H1 (cell line): ENCODE measurements around the gene ATP8B3. TPM values are rescaled to one million over a fixed set of nuclear protein-coding genes. Genes with fewer than 3 reads are reported as not detected.

ENCODE experiments used
- CTCF ChIA-PET: fragments of 300-600 bp; sonication (Branson Sonifier 250); formaldehyde crosslinking; loops from one replicate; lab custom pipeline; 2021; ENCODE audit not compliant: partially characterized antibody; lab: Charles Lee
- POLR2A ChIA-PET: fragments of 300-600 bp; sonication (Branson Sonifier 250); formaldehyde crosslinking; loops from one replicate; lab custom pipeline; 2021; ENCODE audit warnings: inconsistent platforms; ENCODE audit not compliant: partially characterized antibody; lab: Charles Lee
- DNase-seq, 2 experiments: peaks; one replicate each; pipeline versions ENCODE4 v3.0.0 to v3.0.0-alpha.2; 2010 to 2022; ENCODE audit warnings: low spot score in 2 of 2, low read depth in 1 of 2, mixed read lengths in 1 of 2
- FAIRE-seq: peaks from 2 replicates; lab custom pipeline; 2011; peaks lifted over from hg19 to GRCh38; lab: Jason Lieb, UNC
- H2AFZ ChIP-seq: 2 replicates; pipeline ENCODE4 v1.8.1; 2012; ENCODE audit warnings: low read length, inconsistent platforms
- H2AK5ac ChIP-seq: 2 replicates; pipeline ENCODE4 v1.6.1; 2013; ENCODE audit warnings: low read depth, low read length
- H2BK120ac ChIP-seq: replicated peaks from 2 replicates; pipeline ENCODE3; 2013; ENCODE audit warnings: low read depth, low read length, inconsistent platforms
- H2BK12ac ChIP-seq: 2 replicates; pipeline ENCODE4 v1.6.1; 2013; ENCODE audit warnings: low read depth, low read length
- H2BK15ac ChIP-seq: 2 replicates; pipeline ENCODE4 v1.6.1; 2013; ENCODE audit warnings: low read length
- H2BK20ac ChIP-seq: 2 replicates; pipeline ENCODE4 v1.6.1; 2013; ENCODE audit warnings: low read length
- H2BK5ac ChIP-seq: 2 replicates; pipeline ENCODE4 v1.6.1; 2013; ENCODE audit warnings: low read depth, low read length
- H3K14ac ChIP-seq: 2 replicates; pipeline ENCODE4 v1.6.1; 2013; ENCODE audit warnings: inconsistent platforms; ENCODE audit not compliant: insufficient read length
- H3K18ac ChIP-seq: 2 replicates; pipeline ENCODE4 v1.6.1; 2013; ENCODE audit warnings: low read length; ENCODE audit errors: extremely low read depth
- H3K23ac ChIP-seq: 2 replicates; pipeline ENCODE4 v1.6.1; 2013; ENCODE audit warnings: inconsistent platforms; ENCODE audit not compliant: insufficient read length
- H3K23me2 ChIP-seq: 2 replicates; pipeline ENCODE4 v1.6.1; 2013; ENCODE audit warnings: low read depth, low read length
- H3K27ac ChIP-seq: 2 replicates; pipeline ENCODE4 v1.6.1; 2011; ENCODE audit warnings: low read depth, low read length, inconsistent platforms
- H3K27me3 ChIP-seq, 4 experiments: replicated peaks in 1 of 4; 1 replicate in 1 of 4; 2 replicates in 3 of 4; pipeline versions ENCODE4 v1.6.1 to v1.8.1; 2011 to 2013; ENCODE audit warnings: low read length in 3 of 4, mild to moderate bottlenecking in 3 of 4, inconsistent platforms in 2 of 4, mixed read lengths in 2 of 4, moderate library complexity in 1 of 4; ENCODE audit not compliant: control insufficient read depth in 3 of 4, insufficient read depth in 3 of 4; ENCODE audit errors: extremely low read depth in 1 of 4
- H3K36me3 ChIP-seq, 4 experiments: 2 replicates each; pipeline versions ENCODE4 v1.6.1 to v1.8.1; 2011 to 2013; ENCODE audit warnings: mild to moderate bottlenecking in 4 of 4, low read length in 3 of 4, moderate library complexity in 2 of 4, control low read depth in 1 of 4, inconsistent platforms in 1 of 4; ENCODE audit not compliant: insufficient read depth in 4 of 4, control insufficient read depth in 2 of 4
- H3K4ac ChIP-seq: replicated peaks from 2 replicates; pipeline ENCODE3; 2013; ENCODE audit warnings: low read length, low read depth, mixed read lengths, inconsistent platforms; ENCODE audit not compliant: insufficient read length
- H3K4me1 ChIP-seq, 4 experiments: replicated peaks in 1 of 4; 1 replicate in 1 of 4; 2 replicates in 3 of 4; pipeline versions ENCODE4 v1.6.1 to v1.8.1; 2011 to 2013; ENCODE audit warnings: low read length in 3 of 4, inconsistent platforms in 2 of 4, mixed read lengths in 1 of 4; ENCODE audit not compliant: insufficient read depth in 4 of 4, control insufficient read depth in 3 of 4
- H3K4me2 ChIP-seq, 2 experiments: 2 replicates each; pipeline versions ENCODE4 v1.6.1 to v1.8.1; 2011 to 2013; ENCODE audit warnings: low read depth in 2 of 2, low read length in 2 of 2, control low read depth in 1 of 2, inconsistent platforms in 1 of 2, mild to moderate bottlenecking in 1 of 2; ENCODE audit not compliant: insufficient read depth in 1 of 2
- H3K4me3 ChIP-seq, 4 experiments: fragments of 200-600, 300-600 bp in 1 of 4; sonication (generic), shearing (Covaris generic), sonication (Bioruptor Twin) in 1 of 4; 2 replicates each; pipeline versions ENCODE4 v1.5.1 to v1.8.1; 2011 to 2016; ENCODE audit warnings: low read length in 4 of 4, low read depth in 3 of 4, control low read depth in 2 of 4, inconsistent platforms in 2 of 4, mild to moderate bottlenecking in 2 of 4, mixed read lengths in 1 of 4, moderate library complexity in 1 of 4; ENCODE audit not compliant: insufficient read depth in 2 of 4; ENCODE audit errors: extremely low read depth in 1 of 4
- H3K56ac ChIP-seq: replicated peaks from 2 replicates; pipeline ENCODE3; 2013; ENCODE audit warnings: low read depth, mild to moderate bottlenecking, mixed read lengths, low read length, inconsistent platforms; ENCODE audit not compliant: insufficient read length
- H3K79me1 ChIP-seq: 2 replicates; pipeline ENCODE4 v1.6.1; 2013; ENCODE audit warnings: low read depth, low read length, control low read depth
- H3K79me2 ChIP-seq, 2 experiments: 2 replicates each; pipeline versions ENCODE4 v1.6.1 to v1.8.1; 2012 to 2013; ENCODE audit warnings: low read length in 2 of 2, mild to moderate bottlenecking in 2 of 2, inconsistent platforms in 1 of 2; ENCODE audit not compliant: insufficient read depth in 2 of 2, control insufficient read depth in 1 of 2
- H3K9ac ChIP-seq, 4 experiments: replicated peaks in 1 of 4; 1 replicate in 1 of 4; 2 replicates in 3 of 4; pipeline versions ENCODE4 v1.6.1 to v1.8.1; 2011 to 2013; ENCODE audit warnings: low read depth in 3 of 4, low read length in 3 of 4, control low read depth in 2 of 4, mild to moderate bottlenecking in 2 of 4, moderate library complexity in 2 of 4, inconsistent platforms in 1 of 4; ENCODE audit errors: extremely low read depth in 1 of 4
- H3K9me3 ChIP-seq, 2 experiments: 2 replicates each; pipeline versions ENCODE4 v1.6.1 to v1.8.1; 2012 to 2013; ENCODE audit warnings: mild to moderate bottlenecking in 2 of 2, moderate library complexity in 2 of 2, control low read depth in 1 of 2, inconsistent platforms in 1 of 2, low read depth in 1 of 2, low read length in 1 of 2, mixed read lengths in 1 of 2; ENCODE audit not compliant: insufficient read depth in 2 of 2
- H4K20me1 ChIP-seq, 2 experiments: replicated peaks in 1 of 2; 2 replicates each; pipeline versions ENCODE3 to v1.8.1; 2011 to 2013; ENCODE audit warnings: inconsistent platforms in 2 of 2, low read length in 2 of 2, mild to moderate bottlenecking in 1 of 2; ENCODE audit not compliant: insufficient read depth in 2 of 2, control insufficient read depth in 1 of 2
- H4K5ac ChIP-seq: 2 replicates; pipeline ENCODE4 v1.6.1; 2013; ENCODE audit warnings: low read length, low read depth, mixed read lengths, inconsistent platforms; ENCODE audit not compliant: insufficient read length
- H4K8ac ChIP-seq: 2 replicates; pipeline ENCODE4 v1.8.0; 2013; ENCODE audit warnings: mild to moderate bottlenecking, moderate library complexity, low read length, inconsistent platforms; ENCODE audit not compliant: insufficient read depth; ENCODE audit errors: extremely low read depth
- H4K91ac ChIP-seq: replicated peaks from 2 replicates; pipeline ENCODE3; 2013; ENCODE audit warnings: low read length, mixed read lengths, inconsistent platforms; ENCODE audit not compliant: insufficient read length
- CBX8 ChIP-seq: fragments of 300-800, 300-1000 bp; sonication (generic); IDR thresholded peaks from 2 replicates; pipeline ENCODE4 v1.7.1; 2016; ENCODE audit warnings: low read depth, low read length, borderline replicate concordance
- RAD21 ChIP-seq, 2 experiments: IDR thresholded peaks in 1 of 2; conservative IDR thresholded peaks in 1 of 2; 2 replicates each; pipeline ENCODE4 v1.6.1; 2011; ENCODE audit warnings: low read depth in 2 of 2, low read length in 2 of 2, improper control_type of control experiment in 1 of 2, inconsistent platforms in 1 of 2, mild to moderate bottlenecking in 1 of 2, moderate library complexity in 1 of 2
- WGBS, 2 experiments: shearing (Covaris generic) in 1 of 2; methylation state at CpG; one replicate each; pipeline versions ENCODE4 v1.1.6 to v1.1.7; 2013 to 2015; ENCODE audit warnings: low lambda C conversion rate in 2 of 2, mixed read lengths in 2 of 2, inconsistent platforms in 1 of 2, low coverage in 1 of 2, missing lambda C conversion rate in 1 of 2; ENCODE audit not compliant: insufficient replicate concordance in 2 of 2, insufficient coverage in 1 of 2, insufficient read length in 1 of 2; ENCODE audit errors: extremely low coverage in 1 of 2, missing lambda C conversion rate in 1 of 2; 5-methylcytosine and 5-hydroxymethylcytosine counted together
- polyA plus RNA-seq, 7 experiments: library from polyadenylated mRNA; depleted of rRNA in 3 of 7; stranded (reverse) in 5 of 7; unstranded in 2 of 7; fragments of >200 nt in 5 of 7; fragments of 200-250 nt in 2 of 7; gene quantifications; 1 replicate in 5 of 7; 2 replicates in 1 of 7; 4 replicates in 1 of 7; pipeline versions ENCODE4 v1.2.1 to v1.2.3, GENCODE V29; 2011 to 2013; ENCODE audit warnings: missing spikeins in 2 of 7, mixed read lengths in 2 of 7
- total RNA-seq: library from RNA; stranded (reverse); fragmentation: NEBNext Ultra II Directional; extraction: Animal tissue kit (Norgen Biotek cat#: 25700); gene quantifications from 2 replicates; pipeline ENCODE4 v1.2.1, GENCODE V29; 2021
- TF ChIP-seq, protein P1 (sequence below), 3 experiments: IDR thresholded peaks; 1 replicate in 2 of 3; 2 replicates in 1 of 3; pipeline versions ENCODE4 v1.5.1 to v1.6.1; 2011; ENCODE audit warnings: low read length in 3 of 3, mild to moderate bottlenecking in 3 of 3, inconsistent platforms in 2 of 3, low read depth in 1 of 3, moderate library complexity in 1 of 3; ENCODE audit not compliant: insufficient read depth in 1 of 3; ENCODE audit errors: control extremely low read depth in 1 of 3

The ATP8B3 gene
- total and polyA plus RNA-seq, 2 of the 8 experiments (the other 6 are each of a cell fraction or from before 2014, with no cell fraction given) = 4.1 to 9.3 TPM

DNA sequence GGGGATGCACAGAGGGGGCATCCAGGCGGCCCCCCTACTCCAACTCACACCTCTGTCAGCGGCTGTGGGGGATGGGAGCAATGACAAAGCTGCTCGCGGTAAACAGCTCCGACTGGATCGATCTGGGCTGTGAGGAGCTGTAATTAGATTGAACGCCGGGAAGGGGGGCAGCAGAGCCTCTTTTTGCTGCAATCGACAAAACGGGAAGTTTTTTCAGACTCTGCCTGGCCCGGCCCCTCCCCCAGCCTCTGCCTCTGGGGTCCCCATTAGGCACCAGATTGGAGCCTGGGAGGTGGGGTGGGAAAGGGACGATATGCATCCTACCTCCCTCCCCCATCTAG, 42.5 kb downstream of the ATP8B3 start:
- H3K4ac ChIP-seq = no peak overlapping the region
- H3K79me2 ChIP-seq = no peaks in the 10 kb centered on the region
- H3K36me3 ChIP-seq = no peaks in the 10 kb centered on the region
- no peak overlapping the region for H3K27ac ChIP-seq
- peaks cover 36 to 68% (median 60%) of the 10 kb centered on the region in 4 experiments for H3K27me3 ChIP-seq
- no peaks in the 10 kb centered on the region for H3K79me1 ChIP-seq
- 0 out of 4 replicates have a peak overlapping the region, but pooled peaks of 1 of the 2 experiments have one; percentile 36 for H3K4me2 ChIP-seq
- H4K20me1 ChIP-seq = peaks cover 0 to 11% of the 10 kb centered on the region in 2 experiments
- H3K14ac ChIP-seq = no peak overlapping the region
- POLR2A ChIA-PET = no interaction called here
- no peak overlapping the region for H3K4me3 ChIP-seq
- no peak overlapping the region; the same call in 1 of the 2 replicates for H3K18ac ChIP-seq
- no peak overlapping the region for H2AFZ ChIP-seq
- H3K9me3 ChIP-seq = peaks cover 8 to 9% of the 10 kb centered on the region in 2 experiments; a peak in 3 of 4 replicates
- H3K23ac ChIP-seq = no peak overlapping the region
- no peak overlapping the region for H4K8ac ChIP-seq
- no peak overlapping the region for H2BK12ac ChIP-seq
- peaks cover 0 to 13% (median 6%) of the 10 kb centered on the region in 4 experiments; a peak in 6 of 7 replicates for H3K4me1 ChIP-seq
- H2BK120ac ChIP-seq = no peak overlapping the region
- TF ChIP-seq RAD21 (IDR thresholded peaks at IDR 0.05 in 1 of 2, conservative IDR thresholded peaks at IDR 0.05 in 1 of 2; ENCODE audit: low read depth in 2 of 2, low read length in 2 of 2) (0 out of 4 replicates have a peak, but pooled peaks of 1 of the 2 experiments have one; percentile 4), CBX8 (no peak)
- TF ChIP-seq, protein P1, sequence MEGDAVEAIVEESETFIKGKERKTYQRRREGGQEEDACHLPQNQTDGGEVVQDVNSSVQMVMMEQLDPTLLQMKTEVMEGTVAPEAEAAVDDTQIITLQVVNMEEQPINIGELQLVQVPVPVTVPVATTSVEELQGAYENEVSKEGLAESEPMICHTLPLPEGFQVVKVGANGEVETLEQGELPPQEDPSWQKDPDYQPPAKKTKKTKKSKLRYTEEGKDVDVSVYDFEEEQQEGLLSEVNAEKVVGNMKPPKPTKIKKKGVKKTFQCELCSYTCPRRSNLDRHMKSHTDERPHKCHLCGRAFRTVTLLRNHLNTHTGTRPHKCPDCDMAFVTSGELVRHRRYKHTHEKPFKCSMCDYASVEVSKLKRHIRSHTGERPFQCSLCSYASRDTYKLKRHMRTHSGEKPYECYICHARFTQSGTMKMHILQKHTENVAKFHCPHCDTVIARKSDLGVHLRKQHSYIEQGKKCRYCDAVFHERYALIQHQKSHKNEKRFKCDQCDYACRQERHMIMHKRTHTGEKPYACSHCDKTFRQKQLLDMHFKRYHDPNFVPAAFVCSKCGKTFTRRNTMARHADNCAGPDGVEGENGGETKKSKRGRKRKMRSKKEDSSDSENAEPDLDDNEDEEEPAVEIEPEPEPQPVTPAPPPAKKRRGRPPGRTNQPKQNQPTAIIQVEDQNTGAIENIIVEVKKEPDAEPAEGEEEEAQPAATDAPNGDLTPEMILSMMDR (IDR thresholded peaks at IDR 0.05; ENCODE audit: control extremely low read depth in 1 of 3, insufficient read depth in 1 of 3, low read depth in 1 of 3, low read length in 3 of 3) = 0 out of 4 replicates have a peak, but pooled peaks of 1 of the 3 experiments have one; percentile 6
- TF ChIP-seq, all 59 proteins: peak for 2
- DNase-seq (peak in 1 of 2 experiments; percentile 54), FAIRE-seq (no peak)
- Histone ChIP-seq H2BK15ac (no peak overlapping the region), H2BK20ac (no peak overlapping the region), H3K9ac (no peak overlapping the region), H4K91ac (no peak overlapping the region), H4K5ac (no peak overlapping the region), H2AK5ac (no peak overlapping the region), H2BK5ac (no peak overlapping the region), H3K56ac (no peak overlapping the region), H3K23me2 (peaks cover 9% of the 10 kb centered on the region; the same call in 1 of the 2 replicates)
- CTCF ChIA-PET = interaction anchor here (0.5 to 3.3 kb wide), 12 partner anchors 9 to 1474 kb away, joined by 3 to 35 read pairs (median 4); no protein-coding TSS in a partner anchor
- WGBS, 2 experiments = 19% methylated on average over 12 of the region's 12 CpGs; no CpG with 5 or more reads in 1 of the 2 experiments
